EH (cell line): ENCODE measurements around the gene TNFRSF25.

Experiments used
- DNase-seq: peaks from one replicate; pipeline ENCODE4 v3.0.0-alpha.2; 2015; ENCODE audit warnings: low read depth

TNFRSF25 gene

GRCh38 chr1:6418668-6419396, 47.1 kb downstream of the TNFRSF25 start:
- DNase-seq: no peak

GRCh38 chr1:6417961-6418667, 47.9 kb downstream of the TNFRSF25 start:
- DNase-seq: no peak

GRCh38 chr1:6416906-6417305, 49.1 kb downstream of the TNFRSF25 start:
- DNase-seq: no peak

- no peak for DNase-seq
These were observed 49.7 kb downstream of the TNFRSF25 start for GRCh38 chr1:6416295-6416656.

- DNase-seq: no peak
These were observed 50.9 kb downstream of the TNFRSF25 start for GRCh38 chr1:6414881-6415626.

GRCh38 chr1:6414443-6414844, 51.5 kb downstream of the TNFRSF25 start:
- DNase-seq: peak; percentile 63

GRCh38 chr1:6412896-6413295, 53.1 kb downstream of the TNFRSF25 start:
- no peak for DNase-seq
